NCI-H446 treated with DMSO at 0.1 percent for 48 hours (cell line): ENCODE results near the gene CCDC107.

Experiments
- DNase-seq: peaks from one replicate; lab custom pipeline; 2025; lab: John Stamatoyannopoulos, UW

Gene CCDC107

GRCh38 chr9:35660966-35661415 is 2.9 kb downstream of the CCDC107 start:
- no peak for DNase-seq

- DNase-seq = no peak
These were observed 3.8 kb downstream of the CCDC107 start for GRCh38 chr9:35661756-35662350.

- no peak for DNase-seq
These were observed 4.3 kb downstream of the CCDC107 start for GRCh38 chr9:35662437-35662836.

- peak; percentile 57 for DNase-seq
These were observed 6.7 kb downstream of the CCDC107 start, which contains the start of gene ARHGEF39 for GRCh38 chr9:35664531-35665470. TSS of gene ARHGEF39 (minus strand) at chr9:35665195. CDS start at chr9:35665169, 26 bp downstream.

- DNase-seq = no peak
These were observed 7.4 kb downstream of the CCDC107 start for GRCh38 chr9:35665471-35665818.

- no peak for DNase-seq
These were observed 8.0 kb downstream of the CCDC107 start for GRCh38 chr9:35666045-35666444.

- DNase-seq = no peak
These were observed 8.5 kb downstream of the CCDC107 start for GRCh38 chr9:35666549-35666948.

- DNase-seq = no peak
These were observed 9.8 kb downstream of the CCDC107 start for GRCh38 chr9:35667939-35668338.

- no peak for DNase-seq
These were observed 11.4 kb downstream of the CCDC107 start for GRCh38 chr9:35669331-35670145.

GRCh38 chr9:35673132-35674024 is 15.3 kb downstream of the CCDC107 start, which contains the start of gene CA9:
TSS of gene CA9 (plus strand) at chr9:35673928. CDS start at chr9:35673960, 32 bp downstream.
- DNase-seq = peak; percentile 55

GRCh38 chr9:35674025-35674361 is 15.9 kb downstream of the CCDC107 start:
- no peak for DNase-seq

GRCh38 chr9:35675204-35675603 is 17.1 kb downstream of the CCDC107 start:
- no peak for DNase-seq

- no peak for DNase-seq
These were observed 17.8 kb downstream of the CCDC107 start for GRCh38 chr9:35675732-35676392.

- no peak for DNase-seq
These were observed 21.0 kb downstream of the CCDC107 start for GRCh38 chr9:35679091-35679490.

- DNase-seq = no peak
These were observed 21.8 kb downstream of the CCDC107 start for GRCh38 chr9:35679766-35680330.

- DNase-seq = no peak
These were observed 22.4 kb downstream of the CCDC107 start for GRCh38 chr9:35680331-35681105.

GRCh38 chr9:35681341-35682002 is 23.4 kb downstream of the CCDC107 start:
- no peak for DNase-seq

- DNase-seq = no peak
These were observed 24.0 kb downstream of the CCDC107 start for GRCh38 chr9:35682051-35682450.
